ENCODE data around the gene NUDT3. TPM values are rescaled to one million over a fixed set of nuclear protein-coding genes. Genes with fewer than 3 reads are reported as not detected.
"Not testable (repeated sequence)": the region's sequence is repeated elsewhere in the genome, so short reads cannot be mapped to it uniquely, and the experiment has no call there.

The NUDT3 gene
- polyA plus RNA-seq, 4 donors: 17.9 to 21.2 (median 20.2) TPM

- DNase-seq (ENCODE audit: low read depth in 4 of 4, low spot score in 3 of 4): no peak
These were observed 1.5 kb upstream of the NUDT3 start for GRCh38 chr6:34393966-34394305.

DNA sequence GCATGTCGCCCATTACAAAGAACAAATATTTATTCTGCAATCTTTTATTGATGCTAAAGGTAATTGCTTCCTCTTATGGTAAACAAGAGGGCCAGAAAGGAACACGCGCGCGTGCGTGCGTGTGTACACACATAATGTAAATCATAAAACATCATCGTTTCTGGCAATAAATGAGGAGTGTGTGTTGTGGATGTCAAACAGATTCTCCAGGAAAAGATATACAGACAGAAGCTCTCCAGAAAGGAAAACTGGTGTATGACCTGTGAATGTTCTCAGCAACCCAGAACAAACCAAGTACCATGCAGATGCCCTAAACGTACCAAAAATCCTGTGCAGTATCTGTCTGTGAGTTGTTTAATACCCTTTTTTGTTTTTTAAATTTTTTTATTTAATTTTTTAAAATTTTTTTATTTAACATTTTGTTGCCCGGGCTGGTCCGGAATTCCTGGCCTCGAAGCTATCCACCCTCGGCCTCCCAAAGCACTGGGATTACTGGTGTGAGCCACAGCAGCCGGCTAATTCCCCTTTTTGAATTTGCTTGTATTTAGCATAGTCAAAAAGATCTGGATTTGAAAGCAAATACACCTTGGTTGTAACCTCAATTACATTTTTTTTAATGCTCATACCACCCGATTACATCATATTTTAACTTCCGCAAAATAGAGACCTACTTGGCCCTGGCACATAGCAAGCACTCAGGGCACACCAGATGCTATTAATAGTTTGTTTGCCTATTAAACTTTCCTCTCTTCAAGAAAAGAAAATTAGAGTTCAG lies 909 bp upstream of the NUDT3 start:
- DNase-seq (ENCODE audit: low read depth in 4 of 4, low spot score in 3 of 4): no peak

DNA sequence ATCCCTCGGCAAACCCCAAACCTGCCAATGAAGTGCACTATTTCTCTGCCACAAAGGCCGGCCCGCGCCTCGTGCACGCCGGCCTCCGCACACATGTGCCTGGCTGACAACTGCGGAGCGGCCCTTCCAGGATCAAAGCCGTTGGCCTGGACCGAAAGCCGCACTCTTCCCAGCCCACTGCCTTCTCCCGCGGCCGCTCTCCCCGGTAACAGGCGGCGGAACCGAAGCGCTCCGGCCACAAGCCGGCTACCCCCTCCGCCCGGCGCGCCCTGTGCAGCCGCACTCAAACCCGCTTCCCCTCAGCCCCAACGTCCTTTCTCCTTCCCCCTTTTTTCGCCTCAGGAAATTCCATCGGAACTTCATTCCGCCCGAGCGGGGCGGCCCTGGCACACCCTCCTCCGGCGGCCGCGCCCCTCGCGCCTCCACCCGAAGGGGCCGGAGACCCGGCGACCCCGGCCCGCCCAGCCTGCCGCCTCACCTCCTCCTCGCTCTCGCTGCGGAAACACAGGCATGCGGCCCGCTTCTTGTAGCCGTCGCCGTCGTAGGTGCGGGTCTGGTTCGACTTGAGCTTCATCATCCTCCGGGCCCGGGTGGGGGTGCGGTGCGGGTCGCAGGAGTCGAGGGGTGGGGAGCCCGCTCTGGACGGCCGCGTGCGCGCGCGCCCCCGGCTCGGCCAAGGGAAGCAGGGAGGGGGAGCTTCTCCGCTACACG lies 528 bp downstream of the NUDT3 start:
- DNase-seq (ENCODE audit: low read depth in 4 of 4, low spot score in 3 of 4): no peak

GRCh38 chr6:34391473-34391785 lies 1.0 kb downstream of the NUDT3 start:
- no peak for DNase-seq (ENCODE audit: low read depth in 4 of 4, low spot score in 3 of 4)

DNA sequence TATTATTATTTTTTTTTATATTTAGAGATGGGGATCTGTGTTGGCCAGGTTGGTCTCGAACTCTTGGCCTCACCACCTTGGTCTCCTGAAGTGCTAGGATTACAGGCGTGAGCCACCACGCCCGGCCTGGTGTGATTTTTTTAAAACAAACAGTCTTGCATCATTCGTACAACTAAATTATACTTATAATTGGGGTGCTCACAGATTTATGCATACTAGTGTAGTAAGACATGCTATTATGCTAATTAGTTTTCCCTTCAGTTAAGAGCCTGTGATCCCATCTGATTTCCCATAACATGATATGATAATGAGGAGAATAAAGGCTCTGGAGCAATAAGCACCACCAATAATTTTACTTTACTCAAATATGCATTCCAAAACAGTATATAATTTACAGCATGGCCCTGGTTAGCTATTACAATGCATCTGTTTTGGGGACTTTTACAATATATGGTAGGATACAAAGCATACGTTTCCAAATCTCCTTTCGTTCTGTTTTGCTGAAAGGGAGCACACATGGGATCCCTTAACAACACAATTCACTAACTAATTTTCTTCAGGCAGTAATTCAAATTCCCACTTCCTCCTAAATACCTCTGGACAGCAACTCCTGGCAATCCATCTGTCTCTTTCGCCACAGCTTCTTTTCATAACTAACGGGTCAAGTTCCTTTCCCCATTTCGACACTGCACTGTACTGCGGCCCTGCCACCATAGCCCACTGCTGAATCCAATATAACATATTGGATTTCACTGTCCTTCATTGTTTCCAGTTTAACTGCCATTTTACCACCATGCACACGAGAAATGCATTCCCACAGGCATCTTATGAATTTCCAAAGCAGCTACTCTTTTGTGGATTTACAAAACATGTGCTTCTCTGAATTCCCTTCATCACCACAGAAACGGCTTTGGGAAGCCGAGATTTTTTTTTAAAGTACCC lies 1.7 kb downstream of the NUDT3 start:
- no peak for DNase-seq (ENCODE audit: low read depth in 4 of 4, low spot score in 3 of 4)

- DNase-seq (ENCODE audit: low read depth in 4 of 4, low spot score in 3 of 4): no peak
These were observed 3.4 kb downstream of the NUDT3 start for GRCh38 chr6:34389034-34389433.

GRCh38 chr6:34388421-34388820 lies 4.0 kb downstream of the NUDT3 start:
- no peak for DNase-seq (ENCODE audit: low read depth in 4 of 4, low spot score in 3 of 4)

GRCh38 chr6:34386316-34387137 lies 5.9 kb downstream of the NUDT3 start:
- DNase-seq (ENCODE audit: low read depth in 4 of 4, low spot score in 3 of 4): no peak

DNA sequence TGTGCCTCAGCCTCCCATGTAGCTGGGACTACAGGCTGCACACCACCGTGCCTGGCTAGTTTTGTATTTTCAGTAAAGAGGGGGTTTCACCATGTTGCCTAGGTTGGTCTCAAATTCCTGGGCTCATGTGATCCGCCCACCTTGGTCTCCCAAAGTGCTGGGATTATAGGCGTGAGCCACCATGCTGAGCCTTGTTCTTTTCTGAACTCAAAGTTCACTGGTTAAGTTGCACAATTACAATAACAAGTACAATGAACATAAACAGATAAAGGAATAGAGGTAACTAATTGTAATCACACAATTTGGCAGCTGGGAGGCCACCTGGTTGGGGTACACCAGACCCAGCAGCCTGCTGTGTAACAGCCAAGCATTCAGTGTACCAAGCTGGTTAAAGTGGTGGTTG lies 6.7 kb downstream of the NUDT3 start:
- no peak for DNase-seq (ENCODE audit: low read depth in 4 of 4, low spot score in 3 of 4)

DNA sequence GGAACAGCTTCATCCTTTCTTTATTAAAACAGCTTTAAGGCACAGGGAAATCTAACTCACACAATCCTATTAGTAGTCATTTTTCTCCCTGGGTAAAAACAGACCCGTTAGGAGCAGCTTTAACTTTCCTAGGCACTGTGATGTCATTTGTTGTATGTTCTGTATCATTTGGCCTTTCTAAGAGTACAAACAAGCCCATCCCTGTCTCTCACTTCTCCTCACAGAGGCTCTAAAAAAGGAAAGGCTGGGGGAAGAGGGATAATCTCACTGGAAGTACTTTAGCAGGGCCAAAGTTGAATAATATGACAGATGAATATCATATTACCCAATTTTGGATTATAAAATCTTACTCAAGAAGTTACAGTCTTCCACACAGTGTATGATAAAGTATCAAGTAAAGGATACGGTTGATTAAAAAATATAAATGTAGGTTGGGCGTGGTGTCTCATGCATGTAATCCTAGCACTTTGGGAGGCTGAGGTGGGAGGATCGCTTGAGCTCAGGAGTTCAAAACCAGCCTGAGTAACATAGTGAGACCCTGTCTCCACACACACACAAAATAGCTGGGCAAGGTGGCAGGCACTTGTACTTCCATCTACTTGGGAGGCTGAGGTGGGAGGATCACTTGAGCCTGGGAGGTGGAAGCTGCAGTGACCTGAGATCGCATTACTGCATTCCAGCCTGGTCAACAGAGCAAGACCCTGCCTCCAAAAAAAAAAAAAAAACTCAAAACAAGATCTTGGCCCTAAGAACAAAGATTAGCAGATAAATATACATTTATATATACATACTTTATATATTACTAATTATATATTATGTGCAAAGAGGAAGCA lies 7.9 kb downstream of the NUDT3 start:
- DNase-seq (ENCODE audit: low read depth in 4 of 4, low spot score in 3 of 4): no peak

GRCh38 chr6:34383656-34384320 lies 8.7 kb downstream of the NUDT3 start:
- DNase-seq (ENCODE audit: low read depth in 4 of 4, low spot score in 3 of 4): no peak

DNA sequence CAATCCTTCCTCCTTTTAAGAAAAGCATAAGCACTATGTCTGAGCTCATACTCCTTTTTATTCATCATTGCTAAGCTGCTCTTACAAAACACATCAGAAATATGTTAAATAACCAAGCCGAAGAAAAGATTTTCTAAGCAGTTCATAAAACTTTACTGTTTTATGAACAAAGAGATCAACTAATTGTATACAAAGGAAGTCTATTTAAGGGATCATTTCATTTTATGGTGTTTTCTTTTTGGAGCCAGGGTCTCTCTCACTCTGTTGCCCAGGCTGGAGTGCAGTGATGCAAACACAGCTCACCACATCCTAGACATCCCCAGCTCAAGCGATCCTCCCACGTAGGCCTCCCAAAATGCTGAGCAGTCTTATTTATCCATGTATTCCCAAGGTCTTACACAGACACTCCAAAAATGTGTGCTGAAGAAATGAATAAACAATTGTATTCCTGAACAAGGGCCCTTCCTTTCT lies 9.3 kb downstream of the NUDT3 start:
- no peak for DNase-seq (ENCODE audit: low read depth in 4 of 4, low spot score in 3 of 4)

DNA sequence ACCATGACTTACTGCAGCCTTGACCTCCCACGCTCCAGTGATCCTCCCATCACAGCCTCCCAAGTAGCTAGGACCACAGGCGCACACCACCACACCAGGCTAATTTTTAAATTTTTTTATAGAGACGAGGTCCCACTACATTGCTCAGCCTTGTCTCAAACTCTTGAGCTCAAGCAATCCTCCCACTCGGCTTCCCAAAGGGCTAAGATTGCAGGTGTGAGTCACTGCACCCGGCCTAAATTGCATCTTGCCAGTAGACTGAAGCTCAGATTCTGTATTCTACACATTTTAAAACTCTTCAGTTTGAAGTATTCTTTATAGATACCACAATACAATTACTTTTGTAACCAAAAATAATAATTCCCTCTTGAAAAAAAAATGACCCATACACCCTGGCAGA lies 11.4 kb downstream of the NUDT3 start:
- no peak for DNase-seq (ENCODE audit: low read depth in 4 of 4, low spot score in 3 of 4)

GRCh38 chr6:34378470-34378869 lies 14.0 kb downstream of the NUDT3 start:
- DNase-seq (ENCODE audit: low read depth in 4 of 4, low spot score in 3 of 4): no peak

DNA sequence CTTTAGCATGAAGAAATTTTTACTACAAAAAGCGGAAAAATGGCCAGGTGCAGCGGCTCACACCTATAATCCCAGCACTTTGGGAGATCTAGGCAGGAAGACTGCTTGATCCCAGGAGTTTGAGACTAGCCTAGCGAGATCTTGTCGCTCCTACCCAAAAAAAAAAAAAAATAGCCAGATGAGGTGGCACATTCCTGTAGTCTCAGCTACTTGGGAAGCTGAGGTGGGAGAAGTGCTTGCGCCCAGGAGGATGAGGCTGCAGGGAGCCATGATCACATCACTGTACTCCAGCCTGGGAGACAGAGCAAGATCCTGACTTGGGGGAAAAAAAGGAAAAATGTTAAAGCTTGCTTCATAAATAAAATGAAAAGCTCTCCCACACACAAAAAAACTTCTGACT lies 14.5 kb downstream of the NUDT3 start:
- no peak for DNase-seq (ENCODE audit: low read depth in 4 of 4, low spot score in 3 of 4)

GRCh38 chr6:34377571-34377970 lies 14.9 kb downstream of the NUDT3 start:
- DNase-seq (ENCODE audit: low read depth in 4 of 4, low spot score in 3 of 4): not testable (repeated sequence)

DNA sequence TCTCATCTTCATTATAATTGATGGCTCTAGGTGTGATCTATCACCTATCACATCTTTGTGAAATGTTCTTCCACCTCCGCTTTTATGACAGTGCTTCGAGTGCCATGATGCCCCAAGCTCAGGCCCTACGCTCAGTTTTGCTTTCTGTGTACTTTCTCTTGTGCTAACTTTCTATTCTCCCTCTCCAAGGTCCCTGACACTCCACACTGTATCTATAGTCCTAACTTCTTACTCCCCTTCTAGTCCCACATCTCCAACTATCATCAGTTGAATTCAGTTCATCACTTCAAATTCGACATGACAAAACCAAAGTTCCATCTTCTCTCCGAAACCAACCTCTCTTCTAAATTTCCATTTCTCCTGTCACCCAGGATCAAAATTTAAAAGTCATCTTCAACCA lies 16.6 kb downstream of the NUDT3 start:
- no peak for DNase-seq (ENCODE audit: low read depth in 4 of 4, low spot score in 3 of 4)

GRCh38 chr6:34374508-34374907 lies 18.0 kb downstream of the NUDT3 start:
- no peak for DNase-seq (ENCODE audit: low read depth in 4 of 4, low spot score in 3 of 4)

- no peak for DNase-seq (ENCODE audit: low read depth in 4 of 4, low spot score in 3 of 4)
These were observed 18.4 kb downstream of the NUDT3 start for GRCh38 chr6:34374069-34374468.

All from right renal pelvis (tissue), 4 donors.